ENCODE results near the gene PRMT5.
"Not testable (repeated sequence)": the region's sequence is repeated elsewhere in the genome, so short reads cannot be mapped to it uniquely, and the experiment has no call there.

The PRMT5 gene

DNA sequence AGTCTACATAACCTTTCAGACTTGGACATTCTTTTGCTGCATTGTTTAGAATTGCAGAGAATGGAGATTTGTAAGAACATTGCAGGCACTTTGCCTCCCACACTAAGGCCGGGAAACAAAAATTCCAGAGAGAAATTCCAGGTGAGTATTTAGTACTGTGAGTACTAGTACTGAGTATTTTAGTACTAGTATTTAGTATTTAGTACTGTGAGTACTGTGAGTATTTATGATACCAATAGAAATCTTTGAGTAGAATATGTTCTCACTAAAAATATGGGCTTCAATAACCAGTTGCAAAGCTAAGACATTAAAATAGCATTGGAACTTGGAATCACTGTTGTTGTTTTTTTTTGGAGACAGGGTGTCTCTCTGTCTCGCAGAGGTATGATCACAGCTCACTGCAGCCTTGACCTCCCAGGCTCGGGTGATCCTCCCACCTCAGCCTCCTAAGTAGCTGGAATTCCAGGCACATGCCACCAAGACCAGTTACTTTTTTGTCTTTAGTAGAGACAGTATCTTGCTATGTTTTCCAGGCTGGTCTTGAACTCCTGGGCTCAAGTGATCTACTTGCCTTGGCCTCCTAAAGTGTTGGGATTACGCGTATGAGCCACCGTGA lies 33.0 kb upstream of the PRMT5 start:
- FAIRE-seq: no peak
- no peak for TF ChIP-seq POLR2A (IDR thresholded peaks at IDR 0.05; ENCODE audit: low read depth, low read length)
- DNase-seq (ENCODE audit: insufficient read length, low spot score): no peak

GRCh38 chr14:22955702-22956569 lies 26.8 kb upstream of the PRMT5 start:
- DNase-seq (ENCODE audit: insufficient read length, low spot score): no peak
- TF ChIP-seq POLR2A (IDR thresholded peaks at IDR 0.05; ENCODE audit: low read depth, low read length): no peak
- no peak for FAIRE-seq

GRCh38 chr14:22952418-22952817 lies 23.2 kb upstream of the PRMT5 start:
- TF ChIP-seq POLR2A (IDR thresholded peaks at IDR 0.05; ENCODE audit: low read depth, low read length): no peak
- DNase-seq (ENCODE audit: insufficient read length, low spot score) (no peak), FAIRE-seq (no peak)

DNA sequence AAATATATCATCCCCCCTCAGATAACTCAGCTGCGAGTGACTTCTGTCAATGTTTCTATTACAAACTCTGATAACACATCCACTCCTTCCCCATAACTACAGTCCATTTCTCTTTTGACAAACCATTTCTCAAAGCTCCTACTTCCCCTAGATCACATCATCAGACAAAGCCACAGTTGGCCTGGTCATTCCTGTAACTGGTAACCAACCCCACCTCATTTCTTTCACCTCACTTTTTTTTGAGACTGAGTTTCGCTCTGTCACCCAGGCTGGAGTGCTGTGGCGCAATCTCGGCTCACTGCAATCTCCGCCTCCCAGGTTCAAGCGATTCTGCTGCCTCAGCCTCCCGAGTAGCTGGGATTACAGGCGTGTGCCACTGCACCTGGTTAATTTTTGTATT lies 22.6 kb upstream of the PRMT5 start:
- FAIRE-seq: not testable (repeated sequence)

GRCh38 chr14:22945642-22946041 lies 16.5 kb upstream of the PRMT5 start:
- TF ChIP-seq POLR2A (IDR thresholded peaks at IDR 0.05; ENCODE audit: low read depth, low read length): no peak
- no peak for FAIRE-seq
- no peak for DNase-seq (ENCODE audit: insufficient read length, low spot score)

More for the DNA sequence above, 22.6 kb upstream of the PRMT5 start:
- DNase-seq (ENCODE audit: insufficient read length, low spot score): not testable (repeated sequence)

GRCh38 chr14:22939684-22940083 lies 10.5 kb upstream of the PRMT5 start:
- DNase-seq (ENCODE audit: insufficient read length, low spot score) (no peak), FAIRE-seq (peak; percentile 20)
- TF ChIP-seq POLR2A (IDR thresholded peaks at IDR 0.05; ENCODE audit: low read depth, low read length): no peak

GRCh38 chr14:22935156-22935555 lies 6.0 kb upstream of the PRMT5 start:
- DNase-seq (ENCODE audit: insufficient read length, low spot score): no peak
- no peak for TF ChIP-seq POLR2A (IDR thresholded peaks at IDR 0.05; ENCODE audit: low read depth, low read length)
- FAIRE-seq: no peak

- DNase-seq (ENCODE audit: insufficient read length, low spot score) (no peak), FAIRE-seq (no peak)
- TF ChIP-seq POLR2A (IDR thresholded peaks at IDR 0.05; ENCODE audit: low read depth, low read length): no peak
Observed at GRCh38 chr14:22932146-22932545, 3.0 kb upstream of the PRMT5 start.

DNA sequence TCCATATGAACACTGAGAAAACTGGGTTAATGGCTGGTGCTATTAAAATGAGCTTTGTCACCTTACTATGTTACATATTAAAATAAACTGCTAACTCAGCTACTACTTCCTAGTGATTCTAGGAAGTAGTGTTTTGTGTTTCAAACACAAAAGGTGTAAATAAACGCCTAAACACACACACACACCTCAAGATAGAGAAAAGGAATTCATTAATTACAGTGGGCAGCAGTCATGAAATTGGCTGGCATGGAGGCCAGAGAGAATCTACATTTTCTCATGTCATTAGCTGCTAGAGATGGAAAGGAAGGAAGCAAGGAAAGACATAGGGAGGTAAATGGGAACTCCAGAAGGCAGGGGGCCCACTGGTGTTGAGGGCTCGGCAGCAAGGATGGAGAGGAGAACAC lies 787 bp upstream of the PRMT5 start:
- TF ChIP-seq POLR2A (IDR thresholded peaks at IDR 0.05; ENCODE audit: low read depth, low read length): no peak
- DNase-seq (ENCODE audit: insufficient read length, low spot score) (no peak), FAIRE-seq (no peak)

DNA sequence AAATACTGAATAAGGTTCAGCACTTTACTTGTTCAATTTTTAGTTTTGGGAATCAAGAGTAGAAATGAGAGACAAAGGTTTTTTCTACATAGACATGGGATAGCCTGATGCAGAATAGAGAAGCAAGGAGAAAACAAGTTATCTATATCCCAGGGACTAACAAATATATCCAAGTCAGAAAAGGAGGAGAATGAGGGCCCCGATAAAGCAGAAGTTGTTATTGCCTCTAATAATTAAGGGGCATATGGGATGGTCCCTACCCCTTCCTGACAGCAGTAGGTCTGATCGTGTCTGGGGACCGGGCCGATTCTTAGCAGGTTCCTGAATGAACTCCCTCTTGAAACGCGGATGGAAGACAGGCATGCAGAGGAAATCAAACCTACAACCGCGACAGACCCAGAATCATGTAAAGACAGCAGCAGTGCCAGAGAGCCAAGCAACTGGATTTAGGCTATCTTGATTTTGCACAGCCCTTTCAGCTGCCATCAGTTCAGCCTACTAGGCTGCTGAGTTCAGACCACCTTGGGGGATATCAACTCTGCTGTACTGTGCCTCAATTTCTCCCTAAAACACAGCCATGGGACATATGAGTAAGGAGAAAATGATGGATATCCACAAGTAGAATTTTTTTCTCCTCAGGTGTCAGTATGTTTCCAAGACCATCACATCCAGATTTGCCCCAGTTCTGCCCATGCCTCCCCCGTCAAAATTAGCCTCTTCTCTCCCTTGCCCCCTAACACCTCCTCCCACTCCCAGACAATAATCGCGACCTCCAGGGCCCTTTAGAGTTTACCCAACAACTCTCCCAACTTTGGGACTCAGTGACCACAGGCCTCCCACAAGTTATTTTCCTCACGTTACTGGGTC lies 706 bp downstream of the PRMT5 start:
- no peak for TF ChIP-seq POLR2A (IDR thresholded peaks at IDR 0.05; ENCODE audit: low read depth, low read length)
- no peak for DNase-seq (ENCODE audit: insufficient read length, low spot score)
- no peak for FAIRE-seq

- TF ChIP-seq POLR2A (IDR thresholded peaks at IDR 0.05; ENCODE audit: low read depth, low read length): no peak
- FAIRE-seq: no peak
- no peak for DNase-seq (ENCODE audit: insufficient read length, low spot score)
Observed at GRCh38 chr14:22926316-22926715, 2.9 kb downstream of the PRMT5 start.

GRCh38 chr14:22925513-22925912 lies 3.7 kb downstream of the PRMT5 start:
- DNase-seq (ENCODE audit: insufficient read length, low spot score) (no peak), FAIRE-seq (no peak)
- no peak for TF ChIP-seq POLR2A (IDR thresholded peaks at IDR 0.05; ENCODE audit: low read depth, low read length)

DNA sequence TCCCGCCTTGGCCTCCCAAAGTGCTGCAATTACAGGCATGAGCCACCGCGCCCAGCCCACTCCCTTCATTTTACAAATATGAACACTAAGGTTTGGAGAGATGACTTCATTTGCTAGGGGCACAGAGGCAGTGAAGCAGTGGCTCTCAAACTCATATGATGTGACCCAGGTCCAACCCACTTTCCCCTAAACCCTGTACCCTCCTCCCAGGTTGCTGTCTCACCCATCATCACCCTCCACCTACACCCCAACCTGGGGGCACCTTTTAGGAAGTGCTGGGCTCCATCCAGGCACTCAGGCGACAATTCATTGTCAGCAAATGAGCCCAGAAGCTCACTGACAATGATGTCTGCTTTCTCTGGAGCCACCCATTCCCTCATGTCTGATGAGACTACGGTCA lies 5.4 kb downstream of the PRMT5 start:
- DNase-seq (ENCODE audit: insufficient read length, low spot score) (no peak), FAIRE-seq (no peak)
- TF ChIP-seq POLR2A (IDR thresholded peaks at IDR 0.05; ENCODE audit: low read depth, low read length): no peak

DNA sequence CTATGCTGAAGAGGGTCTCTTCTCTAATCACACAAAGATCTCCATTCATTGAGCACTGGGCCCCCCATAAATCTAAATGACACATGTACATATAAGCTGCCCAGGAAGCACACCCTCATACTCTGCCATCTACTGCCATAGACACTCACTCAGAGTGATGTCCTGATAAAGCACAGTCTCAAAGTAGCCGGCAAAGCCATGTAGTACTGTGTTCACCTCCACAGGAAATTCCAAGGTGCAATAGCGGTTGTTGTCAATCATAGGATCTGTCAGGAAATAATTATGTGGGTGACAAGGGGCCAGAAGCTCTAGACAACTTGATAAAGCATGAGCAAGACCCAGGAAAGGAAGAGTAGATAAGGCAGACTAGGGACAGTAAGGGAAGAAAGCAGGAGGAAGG lies 6.9 kb downstream of the PRMT5 start:
- DNase-seq (ENCODE audit: insufficient read length, low spot score) (no peak), FAIRE-seq (no peak)
- no peak for TF ChIP-seq POLR2A (IDR thresholded peaks at IDR 0.05; ENCODE audit: low read depth, low read length)

All from H54 (cell line).